H9 (cell line): Measurements from ENCODE around the gene RBM33. TPM values are rescaled to one million over a fixed set of nuclear protein-coding genes. Genes with fewer than 3 reads are reported as not detected.
A peak's percentile ranks its signal among the peaks of the same experiment; 100 is the strongest.

Source experiments
- DNase-seq: peaks from one replicate; pipeline ENCODE4 v3.0.0-alpha.2; 2017
- H2AFZ ChIP-seq: one replicate; pipeline ENCODE4 v1.6.1; 2013; ENCODE audit warnings: mild to moderate bottlenecking, low read length, control low read depth, moderate library complexity
- H2AK5ac ChIP-seq: 2 replicates; pipeline ENCODE4 v1.6.1; 2013; ENCODE audit warnings: low read length, control low read depth, mixed read lengths; ENCODE audit not compliant: insufficient read length
- H2BK120ac ChIP-seq: one replicate; pipeline ENCODE4 v1.6.1; 2013; ENCODE audit warnings: low read depth, mild to moderate bottlenecking, low read length, control low read depth, inconsistent platforms; ENCODE audit not compliant: poor library complexity, severe bottlenecking
- H2BK12ac ChIP-seq: 2 replicates; pipeline ENCODE4 v1.6.1; 2013; ENCODE audit warnings: low read length, control low read depth, mixed read lengths, low read depth; ENCODE audit not compliant: insufficient read length
- H2BK15ac ChIP-seq: 2 replicates; pipeline ENCODE4 v1.6.1; 2013; ENCODE audit warnings: low read depth, low read length, control low read depth
- H2BK20ac ChIP-seq: one replicate; pipeline ENCODE4 v1.6.1; 2013; ENCODE audit warnings: low read depth, mild to moderate bottlenecking, low read length, control low read depth, inconsistent platforms; ENCODE audit not compliant: poor library complexity, severe bottlenecking
- H2BK5ac ChIP-seq: 2 replicates; pipeline ENCODE4 v1.6.1; 2013; ENCODE audit warnings: low read length, control low read depth, mixed read lengths; ENCODE audit not compliant: insufficient read length
- H3K14ac ChIP-seq: 2 replicates; pipeline ENCODE4 v1.6.1; 2013; ENCODE audit warnings: low read length, control low read depth; ENCODE audit not compliant: insufficient read depth
- H3K18ac ChIP-seq: 2 replicates; pipeline ENCODE4 v1.6.1; 2013; ENCODE audit warnings: low read depth, mild to moderate bottlenecking, mixed read lengths, low read length, control low read depth; ENCODE audit not compliant: insufficient read length
- H3K23ac ChIP-seq: 2 replicates; pipeline ENCODE4 v1.6.1; 2013; ENCODE audit warnings: low read length, control low read depth, mixed read lengths, low read depth; ENCODE audit not compliant: insufficient read length
- H3K23me2 ChIP-seq: 2 replicates; pipeline ENCODE4 v1.6.1; 2013; ENCODE audit warnings: low read depth, mild to moderate bottlenecking, mixed read lengths, low read length, control low read depth; ENCODE audit not compliant: insufficient read length, poor library complexity, severe bottlenecking
- H3K27ac ChIP-seq: 2 replicates; pipeline ENCODE4 v1.5.1; 2013; ENCODE audit warnings: low read length, control low read depth, mixed read lengths, low read depth; ENCODE audit not compliant: insufficient read length
- H3K27me3 ChIP-seq: 2 replicates; pipeline ENCODE4 v1.6.1; 2013; ENCODE audit warnings: low read length, control low read depth, inconsistent platforms; ENCODE audit not compliant: insufficient read depth
- H3K4ac ChIP-seq: 2 replicates; pipeline ENCODE4 v1.6.1; 2013; ENCODE audit warnings: low read depth, mild to moderate bottlenecking, control low read depth, inconsistent platforms, low read length, moderate library complexity
- H3K4me1 ChIP-seq: 2 replicates; pipeline ENCODE4 v1.6.1; 2013; ENCODE audit warnings: low read length, control low read depth, inconsistent platforms; ENCODE audit not compliant: insufficient read depth
- H3K4me2 ChIP-seq: 2 replicates; pipeline ENCODE4 v1.6.1; 2013; ENCODE audit warnings: low read length, control low read depth, mixed read lengths; ENCODE audit not compliant: insufficient read length, insufficient read depth
- H3K56ac ChIP-seq: 2 replicates; pipeline ENCODE4 v1.6.1; 2013; ENCODE audit warnings: low read depth, mild to moderate bottlenecking, mixed read lengths, low read length, control low read depth; ENCODE audit not compliant: insufficient read length
- H3K79me1 ChIP-seq: 2 replicates; pipeline ENCODE4 v1.6.1; 2013; ENCODE audit warnings: low read depth, mild to moderate bottlenecking, moderate library complexity, low read length, control low read depth, inconsistent platforms; ENCODE audit not compliant: insufficient read depth, poor library complexity, severe bottlenecking
- H3K79me2 ChIP-seq: 2 replicates; pipeline ENCODE4 v1.6.1; 2013; ENCODE audit warnings: low read length, control low read depth, inconsistent platforms; ENCODE audit not compliant: insufficient read depth
- H3K9ac ChIP-seq: 2 replicates; pipeline ENCODE4 v1.6.1; 2013; ENCODE audit warnings: low read length, control low read depth, mixed read lengths; ENCODE audit not compliant: insufficient read length; ENCODE audit errors: extremely low read depth
- H3K9me3 ChIP-seq: one replicate; pipeline ENCODE4 v1.6.1; 2013; ENCODE audit warnings: low read depth, low read length, inconsistent platforms; ENCODE audit not compliant: control insufficient read depth
- H3T11ph ChIP-seq: one replicate; pipeline ENCODE4 v1.6.1; 2013; ENCODE audit warnings: mild to moderate bottlenecking, low read length, control low read depth, inconsistent platforms
- H4K20me1 ChIP-seq: one replicate; pipeline ENCODE4 v1.6.1; 2013; ENCODE audit not compliant: control insufficient read depth, insufficient read length, insufficient read depth
- H4K5ac ChIP-seq: 2 replicates; pipeline ENCODE4 v1.6.1; 2013; ENCODE audit warnings: low read depth, mild to moderate bottlenecking, mixed read lengths, low read length, control low read depth; ENCODE audit not compliant: insufficient read length
- H4K8ac ChIP-seq: replicated peaks from 2 replicates; pipeline ENCODE4 v1.6.1; 2013; ENCODE audit warnings: low read length, control low read depth, mixed read lengths, low read depth; ENCODE audit not compliant: insufficient read length
- H4K91ac ChIP-seq: 2 replicates; pipeline ENCODE4 v1.6.1; 2013; ENCODE audit warnings: low read depth, mild to moderate bottlenecking, moderate library complexity, mixed read lengths, low read length, control low read depth; ENCODE audit not compliant: insufficient read length
- H3K27ac Mint-ChIP-seq, 3 experiments: 2 replicates in 2 of 3; 3 replicates in 1 of 3; pipeline ENCODE4 v1.8.0; 2020 to 2021; ENCODE audit warnings: mixed read lengths in 3 of 3, mild to moderate bottlenecking in 1 of 3, moderate library complexity in 1 of 3
- H3K27me3 Mint-ChIP-seq: 2 replicates; pipeline ENCODE4 v1.8.0; 2021; ENCODE audit warnings: low read depth, mild to moderate bottlenecking, moderate library complexity, mixed read lengths
- H3K36me3 Mint-ChIP-seq, 3 experiments: 2 replicates in 2 of 3; 3 replicates in 1 of 3; pipeline ENCODE4 v1.8.0; 2020 to 2021; ENCODE audit warnings: low read depth in 3 of 3, mixed read lengths in 3 of 3; ENCODE audit not compliant: insufficient read depth in 1 of 3
- H3K4me1 Mint-ChIP-seq, 2 experiments: 2 replicates each; pipeline ENCODE4 v1.8.0; 2020; ENCODE audit warnings: mixed read lengths in 2 of 2
- H3K4me3 Mint-ChIP-seq, 2 experiments: 2 replicates in 1 of 2; 3 replicates in 1 of 2; pipeline ENCODE4 v1.8.0; 2020 to 2021; ENCODE audit warnings: mild to moderate bottlenecking in 2 of 2, mixed read lengths in 2 of 2, moderate library complexity in 1 of 2
- H3K9me3 Mint-ChIP-seq, 2 experiments: 2 replicates in 1 of 2; 3 replicates in 1 of 2; pipeline ENCODE4 v1.8.0; 2020; ENCODE audit warnings: mild to moderate bottlenecking in 2 of 2, mixed read lengths in 2 of 2, moderate library complexity in 1 of 2
- CTCF ChIP-seq: fragments of 200-600 bp; sonication (generic); conservative IDR thresholded peaks from 3 replicates; pipeline ENCODE4 v1.8.0; 2021; ENCODE audit warnings: antibody characterized with exemption, mild to moderate bottlenecking
- WGBS: extraction: QIAGEN DNeasy Blood & Tissue Kit; methylation state at CpG from one replicate; pipeline ENCODE4 v1.1.7; 2013; ENCODE audit warnings: missing lambda C conversion rate, low lambda C conversion rate, mixed read lengths; ENCODE audit not compliant: insufficient read length; ENCODE audit errors: extremely low coverage; 5-methylcytosine and 5-hydroxymethylcytosine counted together
- total RNA-seq: library from RNA; stranded (reverse); gene quantifications from 2 replicates; pipeline ENCODE4 v1.2.1, GENCODE V29; 2021

RBM33 gene
- total RNA-seq, 1 experiment from 2014 or later: 71.3 TPM

- H3K56ac ChIP-seq: no peak overlapping the region
- H2BK20ac ChIP-seq: no peak overlapping the region
- H3K36me3 Mint-ChIP-seq: peaks cover 12 to 25% (median 23%) of the 10 kb centered on the region in 3 experiments
- no peak overlapping the region for H3K18ac ChIP-seq
- no peak overlapping the region for H4K91ac ChIP-seq
- H2AK5ac ChIP-seq: no peak overlapping the region
- WGBS: no CpG with 5 or more reads among the region's 7 CpGs
- H3K23me2 ChIP-seq: no peaks in the 10 kb centered on the region
- no peaks in the 10 kb centered on the region for H3K9me3 ChIP-seq
- no peak for TF ChIP-seq CTCF
- peaks cover 18 to 25% of the 10 kb centered on the region in 2 experiments for H3K9me3 Mint-ChIP-seq
- peaks cover 4 to 7% of the 10 kb centered on the region in 2 experiments for H3K4me1 Mint-ChIP-seq
- H3K79me1 ChIP-seq: no peaks in the 10 kb centered on the region
- H3K4me2 ChIP-seq: no peak overlapping the region
- H4K8ac ChIP-seq: no peak overlapping the region
- no peaks in the 10 kb centered on the region for H3K4me1 ChIP-seq
- H2BK15ac ChIP-seq: no peak overlapping the region
- H2AFZ ChIP-seq: no peak overlapping the region
- H3K4ac ChIP-seq: no peak overlapping the region
- peak overlapping the region in 1 of 3 experiments; percentile 62; a peak in 1 of 7 replicates for H3K27ac Mint-ChIP-seq
- peaks cover 5% of the 10 kb centered on the region for H3K27me3 Mint-ChIP-seq
- H2BK5ac ChIP-seq: no peak overlapping the region
- H3K23ac ChIP-seq: no peak overlapping the region
- H3K4me3 Mint-ChIP-seq: no peak overlapping the region
- no peak overlapping the region for H2BK12ac ChIP-seq
- no peaks in the 10 kb centered on the region for H4K20me1 ChIP-seq
- H3K27me3 ChIP-seq: no peaks in the 10 kb centered on the region
- H3K9ac ChIP-seq: no peak overlapping the region
- H3K79me2 ChIP-seq: no peaks in the 10 kb centered on the region
- no peak overlapping the region for H3K14ac ChIP-seq
- no peak overlapping the region for H3K27ac ChIP-seq
- H2BK120ac ChIP-seq: no peak overlapping the region
- DNase-seq: no peak
- no peak overlapping the region for H3T11ph ChIP-seq
- no peak overlapping the region for H4K5ac ChIP-seq
Observed at GRCh38 chr7:155619634-155620271, 24.7 kb upstream of the RBM33 start.
